HUES48 (cell line): ENCODE results near the gene WDR44.

Source experiments
- H3K27ac ChIP-seq: one replicate; pipeline ENCODE4 v1.7.0; 2013; ENCODE audit warnings: low read depth, low read length, inconsistent platforms
- H3K27me3 ChIP-seq: 2 replicates; pipeline ENCODE4 v1.6.1; 2013; ENCODE audit warnings: mild to moderate bottlenecking, low read length; ENCODE audit not compliant: control insufficient read depth, insufficient read depth
- H3K36me3 ChIP-seq: 2 replicates; pipeline ENCODE4 v1.6.1; 2013; ENCODE audit warnings: low read length; ENCODE audit not compliant: control insufficient read depth, insufficient read depth
- H3K4me1 ChIP-seq: 2 replicates; pipeline ENCODE4 v1.6.1; 2013; ENCODE audit warnings: mild to moderate bottlenecking, low read length; ENCODE audit not compliant: control insufficient read depth, insufficient read depth
- H3K4me3 ChIP-seq: 2 replicates; pipeline ENCODE4 v1.5.1; 2013; ENCODE audit warnings: mild to moderate bottlenecking, low read depth, low read length
- H3K9ac ChIP-seq: 2 replicates; pipeline ENCODE4 v1.6.1; 2013; ENCODE audit warnings: mild to moderate bottlenecking, low read depth, low read length, moderate library complexity
- H3K9me3 ChIP-seq: 2 replicates; pipeline ENCODE4 v1.6.1; 2013; ENCODE audit warnings: low read length; ENCODE audit not compliant: control insufficient read depth, insufficient read depth

Gene WDR44

DNA sequence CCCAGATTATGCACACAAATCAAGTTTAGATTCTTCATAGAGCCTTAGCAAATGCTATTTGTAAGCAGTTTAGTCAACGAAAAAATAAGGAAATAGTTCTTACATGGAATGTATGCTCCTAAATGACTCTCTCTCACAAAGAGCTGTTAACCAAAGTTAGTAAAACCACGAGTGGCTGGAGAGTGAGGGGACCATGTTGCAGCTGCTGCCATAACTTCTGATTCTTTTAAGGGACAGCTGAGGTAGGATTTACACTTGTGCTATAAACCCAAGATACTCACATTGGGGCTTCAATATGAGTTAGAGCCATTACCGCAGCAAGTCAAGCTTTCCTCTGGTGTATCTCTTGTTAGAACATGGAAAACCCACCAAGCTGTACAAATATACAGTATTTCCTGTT, 152.4 kb downstream of the WDR44 start:
- H3K9me3 ChIP-seq: no peaks in the 10 kb centered on the region
- no peak overlapping the region for H3K9ac ChIP-seq
- H3K36me3 ChIP-seq: no peaks in the 10 kb centered on the region
- H3K4me1 ChIP-seq: peaks cover 36% of the 10 kb centered on the region
- no peak overlapping the region for H3K27ac ChIP-seq
- peaks cover 38% of the 10 kb centered on the region for H3K27me3 ChIP-seq
- H3K4me3 ChIP-seq: peak overlapping the region; percentile 4; the same call in 1 of the 2 replicates

DNA sequence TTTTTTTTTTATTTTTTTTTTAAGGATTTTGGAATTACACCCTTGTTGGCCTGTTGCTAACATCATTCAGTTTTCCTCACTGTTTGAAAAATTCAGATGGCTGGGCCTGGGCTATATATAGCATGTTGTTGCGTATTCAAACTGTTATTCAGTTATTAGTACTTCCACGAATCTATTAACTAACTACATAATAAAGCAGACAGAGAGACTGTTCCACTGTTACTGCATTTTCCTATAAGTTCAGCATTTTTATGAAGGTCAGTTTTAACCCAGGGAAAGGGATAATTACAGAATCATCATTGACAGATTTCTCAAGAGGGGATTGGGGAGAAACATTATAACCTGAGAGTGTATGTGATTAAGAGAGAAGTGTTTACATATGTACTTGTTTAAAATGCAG, 152.8 kb downstream of the WDR44 start:
- peak overlapping the region; percentile 48 for H3K4me3 ChIP-seq
- H3K27ac ChIP-seq: peak overlapping the region; percentile 46
- peak overlapping the region; percentile 55; the same call in 1 of the 2 replicates for H3K9ac ChIP-seq
- H3K4me1 ChIP-seq: peaks cover 36% of the 10 kb centered on the region
- H3K9me3 ChIP-seq: no peaks in the 10 kb centered on the region
- H3K36me3 ChIP-seq: no peaks in the 10 kb centered on the region
- peaks cover 35% of the 10 kb centered on the region for H3K27me3 ChIP-seq

DNA sequence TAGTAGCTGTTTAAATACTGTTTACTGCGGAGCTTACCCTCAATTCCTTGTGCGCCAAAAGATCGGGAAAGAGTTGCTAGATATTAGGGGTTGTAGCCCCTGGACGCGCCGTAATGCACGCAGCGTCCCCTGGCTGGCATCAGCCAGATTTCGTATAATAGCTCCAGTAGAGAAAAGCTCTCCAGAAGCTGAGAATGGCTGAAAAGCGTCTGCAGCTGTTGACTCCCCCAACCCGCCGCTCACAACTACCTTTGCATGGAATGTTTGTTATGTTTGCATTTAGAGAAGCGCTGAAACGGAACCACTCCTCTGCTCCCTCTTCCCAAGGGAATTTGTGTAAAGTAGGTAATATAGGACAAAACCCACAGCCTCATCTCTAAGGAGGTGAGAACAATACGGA, 153.4 kb downstream of the WDR44 start:
- peak overlapping the region; percentile 46 for H3K27ac ChIP-seq
- no peaks in the 10 kb centered on the region for H3K9me3 ChIP-seq
- no peaks in the 10 kb centered on the region for H3K36me3 ChIP-seq
- peaks cover 36% of the 10 kb centered on the region for H3K4me1 ChIP-seq
- peak overlapping the region; percentile 55 for H3K9ac ChIP-seq
- peak overlapping the region; percentile 48 for H3K4me3 ChIP-seq
- H3K27me3 ChIP-seq: peaks cover 31% of the 10 kb centered on the region
